T-cell (primary cell): ENCODE results near the gene XG. TPM values are rescaled to one million over a fixed set of nuclear protein-coding genes. Genes with fewer than 3 reads are reported as not detected.

Experiments used
- ATAC-seq, 4 experiments: fragments of 200-7000 bp in 3 of 4; fragments of 150-1000 bp in 1 of 4; cut with Tn5 transposase; replicated peaks in 1 of 4; 1 replicate in 3 of 4; 2 replicates in 1 of 4; pipeline ENCODE4 v1.10.0; 2021; ENCODE audit warnings: moderate library complexity in 3 of 4, mild to moderate bottlenecking in 2 of 4, moderate number of reproducible peaks in 1 of 4
- CTCF ChIA-PET, 2 donors: fragments of 300-600 bp; sonication (Branson Sonifier 250); formaldehyde crosslinking; loops; one replicate each; lab custom pipeline; 2022; ENCODE audit warnings: antibody characterized with exemption in 2 of 2; lab: Charles Lee
- POLR2A ChIA-PET, 2 donors: fragments of 300-600 bp; sonication (Branson Sonifier 250); formaldehyde crosslinking; loops; one replicate each; lab custom pipeline; 2022; ENCODE audit warnings: antibody characterized with exemption in 2 of 2; lab: Charles Lee
- DNase-seq, 35 experiments: peaks; one replicate each; pipeline versions ENCODE4 v3.0.0 to v3.0.0-alpha.2; 2013 to 2023
- H3K27ac ChIP-seq: one replicate; pipeline ENCODE4 v1.5.1; 2013; ENCODE audit warnings: low read length
- H3K27me3 ChIP-seq, 2 experiments: replicated peaks in 1 of 2; 1 replicate in 1 of 2; 2 replicates in 1 of 2; pipeline versions ENCODE4 v1.6.1 to v1.7.0; 2013; ENCODE audit warnings: low read length in 1 of 2, mixed read lengths in 1 of 2; ENCODE audit not compliant: control insufficient read depth in 2 of 2, insufficient read depth in 2 of 2; ENCODE audit errors: extremely low read depth in 1 of 2
- H3K36me3 ChIP-seq, 2 donors: 1 replicate in 1 of 2; 2 replicates in 1 of 2; pipeline versions ENCODE4 v1.6.1 to v1.7.0; 2013; ENCODE audit warnings: low read length in 1 of 2; ENCODE audit not compliant: control insufficient read depth in 2 of 2, insufficient read depth in 1 of 2; ENCODE audit errors: extremely low read depth in 1 of 2
- H3K4me1 ChIP-seq, 2 experiments: 1 replicate in 1 of 2; 2 replicates in 1 of 2; pipeline versions ENCODE4 v1.6.1 to v1.7.0; 2013; ENCODE audit warnings: low read length in 2 of 2, mixed read lengths in 1 of 2; ENCODE audit not compliant: insufficient read depth in 2 of 2, control insufficient read depth in 1 of 2; ENCODE audit errors: extremely low read depth in 1 of 2
- H3K4me3 ChIP-seq, 2 donors: 1 replicate in 1 of 2; 2 replicates in 1 of 2; pipeline versions ENCODE4 v1.5.1 to v1.7.0; 2013; ENCODE audit warnings: mild to moderate bottlenecking in 2 of 2, low read length in 1 of 2, moderate library complexity in 1 of 2; ENCODE audit not compliant: control insufficient read depth in 1 of 2; ENCODE audit errors: extremely low read depth in 1 of 2
- H3K9me3 ChIP-seq: 2 replicates; pipeline ENCODE4 v1.7.0; 2013
- H3K27ac Mint-ChIP-seq, 2 donors: one replicate each; pipeline ENCODE4 v1.8.0; 2020 to 2021; ENCODE audit warnings: mild to moderate bottlenecking in 2 of 2, mixed read lengths in 2 of 2
- H3K27me3 Mint-ChIP-seq, 2 donors: one replicate each; pipeline ENCODE4 v1.8.0; 2021 to 2022; ENCODE audit warnings: mixed read lengths in 2 of 2
- H3K36me3 Mint-ChIP-seq: one replicate; pipeline ENCODE4 v1.8.0; 2021; ENCODE audit warnings: mixed read lengths
- H3K4me1 Mint-ChIP-seq, 3 donors: one replicate each; pipeline ENCODE4 v1.8.0; 2020 to 2022; ENCODE audit warnings: mixed read lengths in 3 of 3, mild to moderate bottlenecking in 1 of 3
- H3K4me3 Mint-ChIP-seq, 3 donors: one replicate each; pipeline ENCODE4 v1.8.0; 2020 to 2022; ENCODE audit warnings: mild to moderate bottlenecking in 3 of 3, mixed read lengths in 3 of 3, moderate library complexity in 3 of 3
- H3K9me3 Mint-ChIP-seq, 3 donors: one replicate each; pipeline ENCODE4 v1.8.0; 2020 to 2022; ENCODE audit warnings: mixed read lengths in 3 of 3
- WGBS: methylation state at CpG from one replicate; pipeline ENCODE4 v1.1.5; 2013; ENCODE audit warnings: missing lambda C conversion rate; ENCODE audit not compliant: insufficient coverage; 5-methylcytosine and 5-hydroxymethylcytosine counted together
- total RNA-seq, 35 experiments: library from RNA in 6 of 35; stranded (reverse) in 6 of 35; fragments of 120-200 nt in 1 of 35; gene quantifications; one replicate each; pipeline versions ENCODE4 v1.2.1 to v1.2.4 and lab custom pipeline; 2013 to 2026

Gene XG
- total RNA-seq, 5 donors from 2014 or later (not counting 1 experiment from before 2014, with no cell fraction given) = 0.13 to 1.5 TPM; not detected in 3

DNA sequence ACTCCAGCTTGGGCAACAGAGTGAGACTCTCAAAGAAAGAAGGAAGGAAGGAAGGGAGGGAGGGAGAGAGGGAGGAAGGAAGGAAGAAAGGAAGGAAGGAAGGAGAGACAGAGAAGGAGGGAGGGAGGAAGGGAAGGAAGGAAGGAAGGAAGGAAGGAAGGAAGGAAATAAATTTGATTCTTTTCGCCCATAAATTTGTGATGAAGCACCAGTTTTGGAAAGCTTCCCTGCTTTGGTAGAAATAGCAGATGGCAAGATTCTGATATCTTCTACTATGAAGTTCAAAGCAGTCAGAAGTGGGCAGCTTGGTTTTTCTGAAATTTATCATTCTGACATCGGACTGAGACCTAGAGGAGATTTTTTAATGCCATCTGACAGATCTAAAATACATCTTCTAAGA lies 65.2 kb downstream of the XG start:
- H3K4me3 ChIP-seq = no peak overlapping the region
- no peak overlapping the region for H3K4me3 Mint-ChIP-seq
- H3K9me3 ChIP-seq = no peaks in the 10 kb centered on the region
- H3K9me3 Mint-ChIP-seq = no peaks in the 10 kb centered on the region
- ATAC-seq (no peak), DNase-seq (no peak)
- peaks cover 3 to 25% of the 10 kb centered on the region in 2 donors for H3K27me3 Mint-ChIP-seq
- no peak overlapping the region for H3K27ac ChIP-seq
- no CpG with 5 or more reads among the region's 2 CpGs for WGBS
- no peak overlapping the region for H3K27ac Mint-ChIP-seq
- no peaks in the 10 kb centered on the region for H3K36me3 ChIP-seq
- ChIA-PET POLR2A (no interaction called here), CTCF (interaction anchor here in 1 of 2 donors (0.6 kb wide), 2 partner anchors 14 to 20 kb away, joined by 5 to 9 read pairs; no protein-coding TSS in a partner anchor)
- peaks cover 0 to 3% of the 10 kb centered on the region in 2 experiments for H3K27me3 ChIP-seq
- H3K36me3 Mint-ChIP-seq = no peaks in the 10 kb centered on the region
- peaks cover 9 to 10% (median 10%) of the 10 kb centered on the region in 3 donors for H3K4me1 Mint-ChIP-seq
- peaks cover 0 to 5% of the 10 kb centered on the region in 2 experiments for H3K4me1 ChIP-seq

- no peak overlapping the region for H3K4me3 ChIP-seq
- Mint-ChIP-seq H3K4me3 (no peak overlapping the region), H3K36me3 (no peaks in the 10 kb centered on the region), H3K27me3 (peaks cover 2 to 23% of the 10 kb centered on the region in 2 donors), H3K4me1 (peaks cover 7 to 10% (median 7%) of the 10 kb centered on the region in 3 donors), H3K27ac (no peak overlapping the region), H3K9me3 (no peaks in the 10 kb centered on the region)
- DNase-seq = peak in 1 of 35 experiments; percentile 11
- H3K9me3 ChIP-seq = no peaks in the 10 kb centered on the region
- H3K36me3 ChIP-seq = no peaks in the 10 kb centered on the region
- peaks cover 0 to 5% of the 10 kb centered on the region in 2 experiments for H3K4me1 ChIP-seq
- no CpG with 5 or more reads among the region's 9 CpGs for WGBS
- H3K27me3 ChIP-seq = peaks cover 0 to 3% of the 10 kb centered on the region in 2 experiments
- POLR2A ChIA-PET = no interaction called here
- no peak for ATAC-seq
- no peak overlapping the region for H3K27ac ChIP-seq
- CTCF ChIA-PET = no interaction called here
These were observed 67.7 kb downstream of the XG start for GRCh38 chrX:2819345-2820135.

- H3K36me3 Mint-ChIP-seq = no peaks in the 10 kb centered on the region
- no peak overlapping the region for H3K27ac ChIP-seq
- H3K9me3 Mint-ChIP-seq = no peaks in the 10 kb centered on the region
- peaks cover 1 to 17% of the 10 kb centered on the region in 2 donors for H3K27me3 Mint-ChIP-seq
- H3K4me3 Mint-ChIP-seq = no peak overlapping the region
- H3K27me3 ChIP-seq = peaks cover 0 to 5% of the 10 kb centered on the region in 2 experiments
- CTCF ChIA-PET = no interaction called here
- H3K27ac Mint-ChIP-seq = no peak overlapping the region
- H3K36me3 ChIP-seq = no peaks in the 10 kb centered on the region
- no peak for ATAC-seq
- no CpG with 5 or more reads among the region's 8 CpGs for WGBS
- POLR2A ChIA-PET = no interaction called here
- peaks cover 7 to 10% (median 7%) of the 10 kb centered on the region in 3 donors for H3K4me1 Mint-ChIP-seq
- no peaks in the 10 kb centered on the region for H3K9me3 ChIP-seq
- H3K4me3 ChIP-seq = no peak overlapping the region
- peaks cover 0 to 5% of the 10 kb centered on the region in 2 experiments for H3K4me1 ChIP-seq
- no peak for DNase-seq
These were observed 68.4 kb downstream of the XG start for GRCh38 chrX:2820136-2820771.

- Histone ChIP-seq H3K9me3 (no peaks in the 10 kb centered on the region), H3K27ac (no peak overlapping the region), H3K4me1 (peaks cover 0 to 5% of the 10 kb centered on the region in 2 experiments), H3K4me3 (no peak overlapping the region), H3K27me3 (peaks cover 7 to 9% of the 10 kb centered on the region in 2 experiments), H3K36me3 (no peaks in the 10 kb centered on the region)
- no CpG with 5 or more reads among the region's 13 CpGs for WGBS
- DNase-seq = no peak
- Mint-ChIP-seq H3K27ac (no peak overlapping the region), H3K4me1 (peaks cover 7 to 10% (median 7%) of the 10 kb centered on the region in 3 donors), H3K36me3 (no peaks in the 10 kb centered on the region), H3K4me3 (no peak overlapping the region), H3K27me3 (peaks cover 1 to 12% of the 10 kb centered on the region in 2 donors), H3K9me3 (no peaks in the 10 kb centered on the region)
- CTCF ChIA-PET = no interaction called here
- ATAC-seq = no peak
- POLR2A ChIA-PET = no interaction called here
These were observed 72.1 kb downstream of the XG start for GRCh38 chrX:2823795-2824386.

DNA sequence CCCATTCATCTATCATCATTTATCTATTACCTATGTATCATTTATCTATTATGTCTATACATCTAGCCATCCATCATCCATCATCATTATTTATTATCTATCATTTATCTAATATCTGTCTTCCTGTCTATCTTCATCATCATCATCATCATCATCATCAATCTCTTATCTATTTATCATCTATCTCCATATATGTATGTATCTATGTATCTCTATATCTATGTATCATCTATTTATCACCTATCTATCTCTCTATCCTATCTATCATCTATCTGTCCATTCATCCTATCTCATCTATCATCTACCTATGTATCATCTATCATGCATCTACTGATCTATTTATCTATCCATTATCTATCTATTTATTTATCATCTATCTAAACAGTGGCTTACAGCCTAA lies 73.0 kb downstream of the XG start:
- Mint-ChIP-seq H3K36me3 (no peaks in the 10 kb centered on the region), H3K4me3 (no peak overlapping the region), H3K9me3 (no peaks in the 10 kb centered on the region), H3K4me1 (peaks cover 7 to 10% (median 7%) of the 10 kb centered on the region in 3 donors), H3K27me3 (peaks cover 1 to 12% of the 10 kb centered on the region in 2 donors), H3K27ac (no peak overlapping the region)
- CTCF ChIA-PET = no interaction called here
- no peaks in the 10 kb centered on the region for H3K36me3 ChIP-seq
- peaks cover 3 to 5% of the 10 kb centered on the region in 2 experiments for H3K4me1 ChIP-seq
- H3K9me3 ChIP-seq = no peaks in the 10 kb centered on the region
- H3K4me3 ChIP-seq = no peak overlapping the region
- POLR2A ChIA-PET = no interaction called here
- ATAC-seq (no peak), DNase-seq (no peak)
- H3K27me3 ChIP-seq = peaks cover 7 to 15% of the 10 kb centered on the region in 2 experiments
- no peak overlapping the region for H3K27ac ChIP-seq

DNA sequence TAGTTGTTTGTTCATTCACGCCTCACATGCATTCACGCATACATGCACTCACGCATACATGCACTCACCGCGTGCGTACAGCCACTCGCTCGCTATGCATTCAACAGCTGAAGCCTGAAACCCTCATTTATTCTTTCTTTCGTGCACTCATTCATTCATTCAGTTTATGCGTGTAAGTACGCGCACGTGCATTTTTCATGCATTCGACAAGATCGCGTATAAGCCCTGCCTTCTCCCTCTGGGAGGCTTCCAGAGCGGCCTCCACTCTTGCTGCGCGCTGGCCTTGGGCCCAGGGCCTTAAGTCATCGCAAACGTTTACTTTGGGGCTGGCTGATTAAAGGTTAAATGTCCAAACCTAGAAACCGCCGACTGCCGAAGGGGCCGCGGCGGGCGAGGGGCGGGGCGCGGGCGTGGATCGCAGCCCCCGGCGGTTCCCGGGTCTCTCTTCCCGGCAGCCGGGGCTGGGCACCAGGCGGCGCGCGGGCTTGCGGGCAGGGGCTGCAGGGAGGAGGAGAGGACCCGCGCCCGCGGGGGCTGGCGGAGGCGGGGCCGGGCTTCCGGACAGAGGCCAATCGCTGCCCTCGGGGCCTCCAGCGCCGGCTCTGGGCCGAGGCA lies 76.6 kb downstream of the XG start, which contains the start of gene GYG2:
Gene GYG2, plus strand, starts transcription at position 587 of the 615 bp plus-strand sequence. CDS start 1,259 bp downstream, outside the sequence.
- DNase-seq = no peak
- Histone ChIP-seq H3K9me3 (no peaks in the 10 kb centered on the region), H3K4me3 (no peak within 1 kb of the TSS), H3K27ac (no peak within 1 kb of the TSS), H3K36me3 (no peaks in the 10 kb centered on the region), H3K27me3 (peaks cover 7 to 22% of the 10 kb centered on the region in 2 experiments), H3K4me1 (peaks cover 0 to 3% of the 10 kb centered on the region in 2 experiments)
- Mint-ChIP-seq H3K27ac (no peak within 1 kb of the TSS), H3K36me3 (no peaks in the 10 kb centered on the region), H3K27me3 (peaks cover 19 to 24% of the 10 kb centered on the region in 2 donors), H3K4me3 (peak within 1 kb of the TSS in 1 of 3 donors; percentile 8), H3K9me3 (no peaks in the 10 kb centered on the region), H3K4me1 (no peaks in the 10 kb centered on the region)
- POLR2A ChIA-PET = no interaction called here
- WGBS = 32% methylated on average over 28 of the region's 56 CpGs
- CTCF ChIA-PET = interaction anchor here in 1 of 2 donors (0.6 kb wide), 1 partner anchor 915 kb away, joined by 7 read pairs; no protein-coding TSS in a partner anchor
- ATAC-seq = no peak
